ENCODE measurements around the gene SEC11A.

DNA sequence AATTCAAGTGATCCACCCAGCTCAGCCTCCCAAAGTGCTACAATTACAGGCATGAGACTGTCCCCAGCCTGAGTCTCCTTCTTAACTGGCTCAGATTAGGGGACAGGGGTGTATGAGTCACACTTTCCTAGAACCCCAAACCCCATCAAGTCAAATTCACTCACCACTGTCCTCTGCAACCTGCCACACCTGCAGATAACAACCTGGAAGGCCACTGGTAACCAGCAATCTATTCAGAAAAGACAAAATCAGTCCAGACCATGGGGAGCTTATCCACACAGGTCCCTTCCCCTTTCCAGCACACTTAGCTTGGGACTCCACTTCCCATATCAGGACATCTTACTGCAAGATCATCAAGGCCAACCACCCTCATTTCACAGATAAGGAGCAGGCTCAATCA is 68.2 kb downstream of the SEC11A start:
- TF ChIP-seq CTCF (conservative IDR thresholded peaks at IDR 0.05; ENCODE audit: low read depth, low read length), result no peak
- no peak for TF ChIP-seq EZH2 (IDR thresholded peaks at IDR 0.05; ENCODE audit: borderline replicate concordance, low read depth, low read length, poor library complexity, severe bottlenecking)

Measured in A673 (cell line).